Endothelial cell (in vitro differentiated cells): Measurements from ENCODE around the gene KCNQ1. TPM values are rescaled to one million over a fixed set of nuclear protein-coding genes. Genes with fewer than 3 reads are reported as not detected.

ENCODE experiments used
- DNase-seq: peaks from one replicate; pipeline ENCODE4 v3.0.0; 2021; ENCODE audit warnings: low spot score
- H3K27ac Mint-ChIP-seq: one replicate; pipeline ENCODE4 v1.8.0; 2021; ENCODE audit warnings: mixed read lengths, inconsistent platforms; ENCODE audit not compliant: unreplicated experiment
- H3K27me3 Mint-ChIP-seq: one replicate; pipeline ENCODE4 v1.8.0; 2021; ENCODE audit warnings: mild to moderate bottlenecking, moderate library complexity, mixed read lengths, inconsistent platforms; ENCODE audit not compliant: unreplicated experiment
- H3K36me3 Mint-ChIP-seq: one replicate; pipeline ENCODE4 v1.8.0; 2021; ENCODE audit warnings: mild to moderate bottlenecking, low read depth, mixed read lengths, inconsistent platforms; ENCODE audit not compliant: unreplicated experiment
- H3K4me1 Mint-ChIP-seq: one replicate; pipeline ENCODE4 v1.8.0; 2021; ENCODE audit warnings: mild to moderate bottlenecking, mixed read lengths, inconsistent platforms; ENCODE audit not compliant: unreplicated experiment
- H3K4me3 Mint-ChIP-seq: one replicate; pipeline ENCODE4 v1.8.0; 2021; ENCODE audit warnings: mild to moderate bottlenecking, mixed read lengths, inconsistent platforms; ENCODE audit not compliant: unreplicated experiment
- H3K9me3 Mint-ChIP-seq: one replicate; pipeline ENCODE4 v1.8.0; 2021; ENCODE audit warnings: mixed read lengths, inconsistent platforms; ENCODE audit not compliant: unreplicated experiment
- CTCF ChIP-seq: fragments of 200-600 bp; sonication (generic); IDR thresholded peaks from one replicate; pipeline ENCODE4 v1.5.0; 2021; ENCODE audit warnings: antibody characterized with exemption; ENCODE audit not compliant: unreplicated experiment
- total RNA-seq: library from RNA; stranded (reverse); fragmentation: NEBNext Ultra II Directional; extraction: Animal tissue kit (Norgen Biotek cat#: 25700); gene quantifications from one replicate; pipeline ENCODE4 v1.2.1, GENCODE V29; 2021; ENCODE audit not compliant: unreplicated experiment

The KCNQ1 gene
- total RNA-seq, 1 donor from 2014 or later: 35.3 TPM

GRCh38 chr11:2734181-2735052, 289.6 kb downstream of the KCNQ1 start:
- H3K9me3 Mint-ChIP-seq: no peaks in the 10 kb centered on the region
- no peaks in the 10 kb centered on the region for H3K36me3 Mint-ChIP-seq
- peaks cover 11% of the 10 kb centered on the region for H3K27me3 Mint-ChIP-seq
- no peak overlapping the region for H3K27ac Mint-ChIP-seq
- H3K4me3 Mint-ChIP-seq: no peak overlapping the region
- DNase-seq: no peak
- peaks cover 6% of the 10 kb centered on the region for H3K4me1 Mint-ChIP-seq
- no peak for TF ChIP-seq CTCF

- TF ChIP-seq CTCF: no peak
- no peak overlapping the region for H3K4me3 Mint-ChIP-seq
- no peak for DNase-seq
- no peaks in the 10 kb centered on the region for H3K9me3 Mint-ChIP-seq
- no peaks in the 10 kb centered on the region for H3K36me3 Mint-ChIP-seq
- H3K27ac Mint-ChIP-seq: no peak overlapping the region
- H3K4me1 Mint-ChIP-seq: peaks cover 4% of the 10 kb centered on the region
- peaks cover 7% of the 10 kb centered on the region for H3K27me3 Mint-ChIP-seq
Observed at GRCh38 chr11:2735053-2735589, 290.3 kb downstream of the KCNQ1 start.

- H3K27ac Mint-ChIP-seq: no peak overlapping the region
- H3K4me3 Mint-ChIP-seq: no peak overlapping the region
- H3K4me1 Mint-ChIP-seq: peaks cover 4% of the 10 kb centered on the region
- no peaks in the 10 kb centered on the region for H3K36me3 Mint-ChIP-seq
- no peak for TF ChIP-seq CTCF
- peaks cover 7% of the 10 kb centered on the region for H3K27me3 Mint-ChIP-seq
- no peaks in the 10 kb centered on the region for H3K9me3 Mint-ChIP-seq
- no peak for DNase-seq
Observed at GRCh38 chr11:2736577-2737225, 291.9 kb downstream of the KCNQ1 start.

DNA sequence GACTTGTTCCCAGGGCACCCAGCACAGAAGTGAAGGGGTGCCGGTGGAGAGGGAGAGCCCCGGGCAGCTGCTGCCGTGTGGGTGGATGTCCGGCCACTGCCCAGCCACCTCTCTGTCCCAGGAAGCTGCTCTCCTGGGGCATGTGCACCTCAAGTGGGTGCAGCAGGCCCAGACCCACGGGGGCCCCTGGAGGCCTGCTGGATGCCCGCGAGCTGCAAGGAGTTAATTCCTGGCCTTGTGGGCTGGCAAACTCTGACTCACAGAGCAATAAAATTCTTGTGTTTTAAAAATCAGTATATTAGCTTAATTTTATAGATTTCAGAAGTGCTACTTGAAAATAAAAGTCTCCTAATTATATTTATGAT, 292.4 kb downstream of the KCNQ1 start:
- Mint-ChIP-seq H3K27me3 (peaks cover 7% of the 10 kb centered on the region), H3K27ac (no peak overlapping the region), H3K36me3 (no peaks in the 10 kb centered on the region), H3K4me3 (no peak overlapping the region), H3K4me1 (peaks cover 4% of the 10 kb centered on the region), H3K9me3 (no peaks in the 10 kb centered on the region)
- TF ChIP-seq CTCF: no peak
- no peak for DNase-seq

GRCh38 chr11:2737866-2738265, 293.1 kb downstream of the KCNQ1 start:
- Mint-ChIP-seq H3K36me3 (no peaks in the 10 kb centered on the region), H3K9me3 (no peaks in the 10 kb centered on the region), H3K4me3 (no peak overlapping the region), H3K4me1 (peaks cover 4% of the 10 kb centered on the region), H3K27ac (no peak overlapping the region), H3K27me3 (peaks cover 7% of the 10 kb centered on the region)
- no peak for TF ChIP-seq CTCF
- DNase-seq: no peak
